Measurements from ENCODE around the gene SLC45A3. TPM values are rescaled to one million over a fixed set of nuclear protein-coding genes. Genes with fewer than 3 reads are reported as not detected.
"Not testable (repeated sequence)": the region's sequence is repeated elsewhere in the genome, so short reads cannot be mapped to it uniquely, and the experiment has no call there.

SLC45A3 gene
- total RNA-seq, 4 donors from 2014 or later: 0.84 to 1.3 (median 1.1) TPM

- H3K9me3 ChIP-seq: no peaks in the 10 kb centered on the region
- no peak for TF ChIP-seq EP300 (IDR thresholded peaks at IDR 0.05)
- no peak for TF ChIP-seq CTCF (IDR thresholded peaks at IDR 0.05)
- TF ChIP-seq POLR2A (IDR thresholded peaks at IDR 0.05): no peak
- TF ChIP-seq POLR2AphosphoS5 (IDR thresholded peaks at IDR 0.05): no peak
- H3K4me1 ChIP-seq: no peaks in the 10 kb centered on the region
- H3K36me3 ChIP-seq: no peaks in the 10 kb centered on the region
- peaks cover 10% of the 10 kb centered on the region for H3K27me3 ChIP-seq
- ATAC-seq: no peak
- H3K4me3 ChIP-seq: no peak overlapping the region
- 80 to 86% methylated on average over 1 of the region's 2 CpGs for WGBS, 2 donors (ENCODE audit: low coverage in 1 of 2)
- H3K27ac ChIP-seq: no peak overlapping the region
These were observed 37.5 kb downstream of the SLC45A3 start for GRCh38 chr1:205642679-205643307.

GRCh38 chr1:205639567-205639966 lies 40.7 kb downstream of the SLC45A3 start:
- Histone ChIP-seq H3K27me3 (peaks cover 2% of the 10 kb centered on the region), H3K9me3 (no peaks in the 10 kb centered on the region), H3K4me3 (no peak overlapping the region), H3K27ac (no peak overlapping the region), H3K4me1 (peaks cover 0 to 8% (median 8%) of the 10 kb centered on the region in 3 donors), H3K36me3 (no peaks in the 10 kb centered on the region)
- no peak for ATAC-seq
- 100% methylated on average over 1 of the region's 1 CpG; no CpG with 5 or more reads in 1 of the 2 donors for WGBS, 2 donors (ENCODE audit: low coverage in 1 of 2)
- no peak for TF ChIP-seq EP300 (IDR thresholded peaks at IDR 0.05)
- TF ChIP-seq POLR2A (IDR thresholded peaks at IDR 0.05): no peak
- no peak for TF ChIP-seq POLR2AphosphoS5 (IDR thresholded peaks at IDR 0.05)
- no peak for TF ChIP-seq CTCF (IDR thresholded peaks at IDR 0.05)

GRCh38 chr1:205637854-205638468 lies 42.3 kb downstream of the SLC45A3 start:
- WGBS, 2 donors (ENCODE audit: low coverage in 1 of 2): 93 to 94% methylated on average over 9 of the region's 9 CpGs
- Histone ChIP-seq H3K4me1 (peaks cover 0 to 11% (median 8%) of the 10 kb centered on the region in 3 donors), H3K27me3 (no peaks in the 10 kb centered on the region), H3K27ac (no peak overlapping the region), H3K4me3 (no peak overlapping the region), H3K9me3 (no peaks in the 10 kb centered on the region), H3K36me3 (no peaks in the 10 kb centered on the region)
- ATAC-seq: no peak
- TF ChIP-seq EP300 (IDR thresholded peaks at IDR 0.05) (no peak), CTCF (IDR thresholded peaks at IDR 0.05) (no peak), POLR2AphosphoS5 (IDR thresholded peaks at IDR 0.05) (no peak)

DNA sequence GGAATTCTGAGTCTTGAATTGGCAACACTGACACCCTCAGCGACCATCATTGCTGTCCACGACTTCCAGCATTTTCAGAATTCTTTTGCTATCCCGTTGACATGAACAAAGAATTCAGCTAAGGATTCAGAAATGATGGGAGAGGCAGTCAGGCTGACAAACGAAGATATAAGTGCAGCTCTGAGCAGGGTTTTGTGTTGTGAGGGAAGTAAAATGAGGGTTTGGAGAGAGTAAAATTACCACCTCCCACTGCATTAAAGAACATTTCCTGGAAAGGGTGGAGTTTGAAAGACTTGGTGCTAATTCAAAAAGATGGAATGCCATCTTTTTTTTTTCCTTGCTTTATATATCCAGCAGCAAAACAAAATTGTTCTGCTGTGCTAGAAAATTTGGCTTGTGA lies 43.6 kb downstream of the SLC45A3 start:
- Histone ChIP-seq H3K27me3 (no peaks in the 10 kb centered on the region), H3K4me1 (peaks cover 0 to 19% (median 12%) of the 10 kb centered on the region in 3 donors), H3K27ac (no peak overlapping the region), H3K9me3 (no peaks in the 10 kb centered on the region), H3K4me3 (no peak overlapping the region), H3K36me3 (no peaks in the 10 kb centered on the region)
- TF ChIP-seq CTCF (IDR thresholded peaks at IDR 0.05) (no peak), POLR2AphosphoS5 (IDR thresholded peaks at IDR 0.05) (no peak), EP300 (IDR thresholded peaks at IDR 0.05) (no peak), POLR2A (IDR thresholded peaks at IDR 0.05) (no peak)
- 7 to 11% methylated on average over 4 of the region's 4 CpGs for WGBS, 2 donors (ENCODE audit: low coverage in 1 of 2)
- ATAC-seq: no peak

GRCh38 chr1:205636138-205636530 lies 44.2 kb downstream of the SLC45A3 start:
- not testable (repeated sequence) for H3K9me3 ChIP-seq, H3K27me3 ChIP-seq, H3K4me3 ChIP-seq, H3K36me3 ChIP-seq, H3K27ac ChIP-seq, ATAC-seq
- 70 to 93% methylated on average over 3 to 7 of the region's 7 CpGs for WGBS, 2 donors (ENCODE audit: low coverage in 1 of 2)
- H3K4me1 ChIP-seq: peaks cover 0 to 19% (median 12%) of the 10 kb centered on the region in 3 donors
